Gastroesophageal sphincter (tissue), 4 donors: Measurements from ENCODE around the gene LIPC. TPM values are rescaled to one million over a fixed set of nuclear protein-coding genes. Genes with fewer than 3 reads are reported as not detected.

Source experiments
- ATAC-seq: fragments of 150-250 bp; one replicate; pipeline ENCODE4 v1.9.1; 2016; ENCODE audit warnings: mild to moderate bottlenecking, moderate library complexity
- H3K27ac ChIP-seq, 4 donors: fragments of 200-600 bp; sonication (generic) in 3 of 4; 1 replicate in 3 of 4; 2 replicates in 1 of 4; pipeline ENCODE4 v1.5.1; 2016 to 2019
- H3K27me3 ChIP-seq: fragments of 200-600 bp; sonication (generic); one replicate; pipeline ENCODE4 v1.5.1; 2019
- H3K36me3 ChIP-seq, 2 donors: fragments of 200-600 bp; sonication (generic); one replicate each; pipeline ENCODE4 v1.5.1; 2019; ENCODE audit warnings: control low read depth in 1 of 2
- H3K4me1 ChIP-seq, 3 donors: fragments of 200-600 bp; sonication (generic); 1 replicate in 2 of 3; 2 replicates in 1 of 3; pipeline ENCODE4 v1.5.1; 2016 to 2019; ENCODE audit warnings: control low read depth in 2 of 3
- H3K4me3 ChIP-seq, 2 donors: fragments of 200-600 bp; sonication (generic); one replicate each; pipeline ENCODE4 v1.5.1; 2019; ENCODE audit warnings: mild to moderate bottlenecking in 1 of 2, moderate library complexity in 1 of 2
- H3K9me3 ChIP-seq, 3 donors: fragments of 200-600 bp; sonication (generic); one replicate each; pipeline ENCODE4 v1.5.1; 2017 to 2019; ENCODE audit warnings: control low read depth in 2 of 3
- EP300 ChIP-seq: sonication (generic); formaldehyde crosslinking; IDR thresholded peaks from one replicate; pipeline ENCODE4 v1.6.1; 2017; ENCODE audit warnings: antibody characterized with exemption, mild to moderate bottlenecking
- POLR2A ChIP-seq, 2 donors: fragments of 450-650 bp; IDR thresholded peaks; one replicate each; pipeline ENCODE4 v1.6.1; 2017; ENCODE audit warnings: antibody characterized with exemption in 2 of 2, mild to moderate bottlenecking in 2 of 2, moderate library complexity in 1 of 2
- POLR2AphosphoS5 ChIP-seq: sonication (generic); formaldehyde crosslinking; IDR thresholded peaks from one replicate; pipeline ENCODE4 v1.6.1; 2017; ENCODE audit warnings: antibody characterized with exemption
- WGBS, 2 donors: methylation state at CpG; one replicate each; pipeline ENCODE4 v1.1.5; 2018; ENCODE audit warnings: low coverage in 1 of 2; 5-methylcytosine and 5-hydroxymethylcytosine counted together
- total RNA-seq, 4 donors: library from RNA; depleted of rRNA; stranded (reverse); fragments of >200 nt; gene quantifications; one replicate each; pipeline ENCODE4 v1.1.0, GENCODE V29; 2016
- TF ChIP-seq, protein P1 (sequence below), 4 experiments: fragments of 200-600 bp in 2 of 4; fragments of 450-650 bp in 2 of 4; sonication (generic) in 1 of 4; IDR thresholded peaks; one replicate each; pipeline ENCODE4 v1.5.1; 2017 to 2019; ENCODE audit warnings: antibody characterized with exemption in 4 of 4, mild to moderate bottlenecking in 2 of 4, moderate library complexity in 2 of 4

The LIPC gene
- total RNA-seq, 4 donors from 2014 or later = 0.32 to 0.50 TPM; not detected in 2

DNA sequence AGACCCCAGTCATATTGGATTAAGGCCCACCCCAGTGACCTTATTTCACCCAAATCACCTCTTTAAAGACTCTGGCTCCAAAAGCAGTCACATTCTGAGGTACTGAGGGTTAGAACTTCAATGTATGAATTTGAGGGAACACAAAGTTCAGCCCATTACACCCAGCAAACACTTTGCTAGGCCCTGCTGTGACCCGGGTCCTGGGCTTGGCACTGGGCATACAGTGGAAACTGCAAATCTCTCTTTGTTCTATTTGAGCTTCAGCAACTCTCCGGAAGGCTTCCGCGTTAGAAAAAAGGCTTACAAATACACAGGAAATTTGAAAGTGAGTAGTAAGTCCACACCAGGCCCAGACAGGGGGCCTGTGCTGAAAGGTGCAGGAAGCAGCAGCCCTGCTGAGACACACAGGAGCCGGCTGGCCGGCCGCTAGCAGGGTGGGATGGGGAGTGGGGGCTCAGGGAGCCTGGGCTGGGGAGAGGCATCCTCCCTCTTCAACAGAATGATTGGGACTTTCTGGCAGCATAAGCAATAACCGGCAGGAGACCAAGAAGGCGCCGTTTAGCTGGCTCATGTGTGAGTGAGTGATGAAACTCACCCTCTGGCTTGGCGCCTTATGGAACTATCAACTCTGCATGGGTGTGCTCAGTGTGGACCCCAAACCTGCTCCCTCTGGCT lies 13.0 kb downstream of the LIPC start:
- ATAC-seq = no peak
- Histone ChIP-seq H3K27ac (peak overlapping the region in 1 of 4 donors; percentile 29), H3K4me1 (peaks cover 0 to 25% (median 7%) of the 10 kb centered on the region in 3 donors), H3K4me3 (no peak overlapping the region), H3K27me3 (no peaks in the 10 kb centered on the region), H3K36me3 (no peaks in the 10 kb centered on the region), H3K9me3 (no peaks in the 10 kb centered on the region)
- no peak for TF ChIP-seq EP300
- TF ChIP-seq, protein P1, sequence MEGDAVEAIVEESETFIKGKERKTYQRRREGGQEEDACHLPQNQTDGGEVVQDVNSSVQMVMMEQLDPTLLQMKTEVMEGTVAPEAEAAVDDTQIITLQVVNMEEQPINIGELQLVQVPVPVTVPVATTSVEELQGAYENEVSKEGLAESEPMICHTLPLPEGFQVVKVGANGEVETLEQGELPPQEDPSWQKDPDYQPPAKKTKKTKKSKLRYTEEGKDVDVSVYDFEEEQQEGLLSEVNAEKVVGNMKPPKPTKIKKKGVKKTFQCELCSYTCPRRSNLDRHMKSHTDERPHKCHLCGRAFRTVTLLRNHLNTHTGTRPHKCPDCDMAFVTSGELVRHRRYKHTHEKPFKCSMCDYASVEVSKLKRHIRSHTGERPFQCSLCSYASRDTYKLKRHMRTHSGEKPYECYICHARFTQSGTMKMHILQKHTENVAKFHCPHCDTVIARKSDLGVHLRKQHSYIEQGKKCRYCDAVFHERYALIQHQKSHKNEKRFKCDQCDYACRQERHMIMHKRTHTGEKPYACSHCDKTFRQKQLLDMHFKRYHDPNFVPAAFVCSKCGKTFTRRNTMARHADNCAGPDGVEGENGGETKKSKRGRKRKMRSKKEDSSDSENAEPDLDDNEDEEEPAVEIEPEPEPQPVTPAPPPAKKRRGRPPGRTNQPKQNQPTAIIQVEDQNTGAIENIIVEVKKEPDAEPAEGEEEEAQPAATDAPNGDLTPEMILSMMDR (IDR thresholded peaks at IDR 0.05) = no peak
- WGBS, 2 donors = 79 to 85% methylated on average over 7 of the region's 11 CpGs

- WGBS, 2 donors = 95% methylated on average over 6 of the region's 6 CpGs
- Histone ChIP-seq H3K4me1 (peaks cover 0 to 14% (median 1%) of the 10 kb centered on the region in 3 donors), H3K4me3 (no peak overlapping the region), H3K36me3 (no peaks in the 10 kb centered on the region), H3K27ac (no peak overlapping the region), H3K27me3 (no peaks in the 10 kb centered on the region), H3K9me3 (no peaks in the 10 kb centered on the region)
- ATAC-seq = no peak
- no peak for TF ChIP-seq EP300
- TF ChIP-seq POLR2A (IDR thresholded peaks at IDR 0.05) = no peak
- TF ChIP-seq, protein P1 (IDR thresholded peaks at IDR 0.05) = no peak
- TF ChIP-seq POLR2AphosphoS5 = no peak
Measured at GRCh38 chr15:58445865-58446264, 14.1 kb downstream of the LIPC start.

GRCh38 chr15:58446521-58446920 lies 14.7 kb downstream of the LIPC start:
- WGBS, 2 donors = 80 to 100% methylated on average over 1 of the region's 5 CpGs
- H3K9me3 ChIP-seq = no peaks in the 10 kb centered on the region
- ATAC-seq = no peak
- no peak overlapping the region for H3K27ac ChIP-seq
- H3K27me3 ChIP-seq = no peaks in the 10 kb centered on the region
- H3K4me3 ChIP-seq = no peak overlapping the region
- H3K36me3 ChIP-seq = no peaks in the 10 kb centered on the region
- peaks cover 0 to 9% (median 0%) of the 10 kb centered on the region in 3 donors for H3K4me1 ChIP-seq
- TF ChIP-seq POLR2AphosphoS5 (no peak), POLR2A (IDR thresholded peaks at IDR 0.05) (no peak), EP300 (no peak)
- TF ChIP-seq, protein P1 (IDR thresholded peaks at IDR 0.05) = no peak

- Histone ChIP-seq H3K9me3 (no peaks in the 10 kb centered on the region), H3K36me3 (no peaks in the 10 kb centered on the region), H3K27me3 (no peaks in the 10 kb centered on the region), H3K27ac (peak overlapping the region in 1 of 4 donors; percentile 4), H3K4me1 (peaks cover 0 to 9% (median 0%) of the 10 kb centered on the region in 3 donors), H3K4me3 (no peak overlapping the region)
- TF ChIP-seq, protein P1 (IDR thresholded peaks at IDR 0.05) = no peak
- no peak for TF ChIP-seq EP300
- 65 to 69% methylated on average over 8 to 10 of the region's 10 CpGs for WGBS, 2 donors
- ATAC-seq = no peak
Measured at GRCh38 chr15:58447271-58448010, 15.7 kb downstream of the LIPC start.

DNA sequence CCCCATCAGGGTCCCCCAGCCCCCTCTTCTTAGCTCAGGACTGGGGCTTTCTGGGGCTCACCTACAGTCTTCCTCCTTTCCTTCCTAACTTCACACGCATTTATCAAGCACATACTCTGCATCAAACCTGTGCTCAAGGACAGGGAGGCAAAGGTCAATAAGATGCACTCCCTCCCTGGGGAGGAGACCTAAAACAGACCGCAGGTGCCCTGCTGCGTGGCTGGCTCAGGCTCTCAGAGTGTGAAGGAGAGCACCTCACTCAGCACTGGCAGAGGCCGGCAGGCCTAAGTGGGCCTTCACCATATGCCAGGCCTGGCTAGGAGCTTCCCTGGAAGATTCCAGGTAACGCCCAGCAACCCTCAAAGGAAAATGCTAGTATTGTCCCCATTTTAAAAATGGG lies 16.5 kb downstream of the LIPC start:
- Histone ChIP-seq H3K27me3 (no peaks in the 10 kb centered on the region), H3K27ac (no peak overlapping the region)

More for the DNA sequence above, 16.5 kb downstream of the LIPC start:
- Histone ChIP-seq H3K9me3 (no peaks in the 10 kb centered on the region), H3K4me3 (no peak overlapping the region), H3K4me1 (peaks cover 0 to 9% (median 0%) of the 10 kb centered on the region in 3 donors), H3K36me3 (no peaks in the 10 kb centered on the region)
- WGBS, 2 donors = 91% methylated on average over 5 of the region's 5 CpGs; no CpG with 5 or more reads in 1 of the 2 donors
- TF ChIP-seq, protein P1 (IDR thresholded peaks at IDR 0.05) = no peak
- TF ChIP-seq POLR2A (IDR thresholded peaks at IDR 0.05) (no peak), POLR2AphosphoS5 (no peak), EP300 (no peak)
- no peak for ATAC-seq
